ENCODE results near the gene ELFN1.

DNA sequence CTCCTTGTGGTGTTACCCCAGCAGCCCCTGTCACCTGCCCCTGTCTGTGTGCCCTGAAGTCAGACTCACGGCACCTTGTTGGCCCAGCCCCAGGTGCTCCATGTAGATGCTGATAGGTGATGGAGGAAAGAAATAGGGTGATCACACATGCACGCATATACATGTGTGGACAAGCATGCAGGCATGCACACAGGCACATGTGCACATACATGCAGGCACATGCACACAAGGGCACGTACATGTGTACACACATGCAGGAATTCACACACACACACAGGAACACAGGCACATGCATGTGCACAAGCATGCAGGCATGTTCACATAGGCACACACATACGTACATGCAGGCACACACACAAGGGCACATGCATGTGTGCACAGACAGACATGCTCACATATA lies 16.6 kb upstream of the ELFN1 start:
- no peak for TF ChIP-seq SUZ12 (IDR thresholded peaks at IDR 0.05)
- no peak for TF ChIP-seq TARDBP (IDR thresholded peaks at IDR 0.05)
- TF ChIP-seq SP1 (IDR thresholded peaks at IDR 0.05): no peak
- TF ChIP-seq ELF4 (IDR thresholded peaks at IDR 0.05): no peak
- TF ChIP-seq, protein P1, sequence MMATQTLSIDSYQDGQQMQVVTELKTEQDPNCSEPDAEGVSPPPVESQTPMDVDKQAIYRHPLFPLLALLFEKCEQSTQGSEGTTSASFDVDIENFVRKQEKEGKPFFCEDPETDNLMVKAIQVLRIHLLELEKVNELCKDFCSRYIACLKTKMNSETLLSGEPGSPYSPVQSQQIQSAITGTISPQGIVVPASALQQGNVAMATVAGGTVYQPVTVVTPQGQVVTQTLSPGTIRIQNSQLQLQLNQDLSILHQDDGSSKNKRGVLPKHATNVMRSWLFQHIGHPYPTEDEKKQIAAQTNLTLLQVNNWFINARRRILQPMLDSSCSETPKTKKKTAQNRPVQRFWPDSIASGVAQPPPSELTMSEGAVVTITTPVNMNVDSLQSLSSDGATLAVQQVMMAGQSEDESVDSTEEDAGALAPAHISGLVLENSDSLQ (IDR thresholded peaks at IDR 0.05): no peak
- TF ChIP-seq FOXM1 (IDR thresholded peaks at IDR 0.05; ENCODE audit: borderline replicate concordance): no peak
- TF ChIP-seq ARNT (IDR thresholded peaks at IDR 0.05): no peak
- no peak for TF ChIP-seq L3MBTL2 (conservative IDR thresholded peaks at IDR 0.05)
- no peak for TF ChIP-seq FOXA1 (IDR thresholded peaks at IDR 0.05)
- TF ChIP-seq FOXK2 (IDR thresholded peaks at IDR 0.05): no peak
- TF ChIP-seq BHLHE40 (IDR thresholded peaks at IDR 0.05; ENCODE audit: borderline replicate concordance): no peak
